WTC11 (cell line): ENCODE measurements around the gene C1orf232. TPM values are rescaled to one million over a fixed set of nuclear protein-coding genes. Genes with fewer than 3 reads are reported as not detected.

Experiments used
- ATAC-seq: fragments of 200-7000 bp; cut with Tn5 transposase; 2 replicates; pipeline ENCODE4 v1.10.0; 2021; ENCODE audit warnings: mild to moderate bottlenecking, moderate library complexity
- CTCF ChIA-PET: fragments of 300-600 bp; sonication (Branson Sonifier 250); formaldehyde crosslinking; loops from one replicate; lab custom pipeline; 2021; ENCODE audit warnings: antibody characterized with exemption; lab: Charles Lee
- POLR2A ChIA-PET: fragments of 350-600 bp; sonication (Branson Sonifier 250); formaldehyde crosslinking; loops from one replicate; lab custom pipeline; 2021; ENCODE audit warnings: antibody characterized with exemption; lab: Charles Lee
- DNase-seq: peaks from one replicate; pipeline ENCODE4 v3.0.0; 2021; ENCODE audit warnings: low spot score
- H3K27ac Mint-ChIP-seq: 2 replicates; pipeline ENCODE4 v1.8.0; 2021; ENCODE audit warnings: mixed read lengths
- H3K27me3 Mint-ChIP-seq: 2 replicates; pipeline ENCODE4 v1.8.0; 2021; ENCODE audit warnings: low read depth, mild to moderate bottlenecking, moderate library complexity, mixed read lengths
- H3K36me3 Mint-ChIP-seq: 2 replicates; pipeline ENCODE4 v1.8.0; 2021; ENCODE audit warnings: mixed read lengths
- H3K4me1 Mint-ChIP-seq: 2 replicates; pipeline ENCODE4 v1.8.0; 2022; ENCODE audit warnings: mixed read lengths
- H3K4me3 Mint-ChIP-seq: 2 replicates; pipeline ENCODE4 v1.8.0; 2021; ENCODE audit warnings: mild to moderate bottlenecking, moderate library complexity, mixed read lengths
- H3K9me3 Mint-ChIP-seq: 2 replicates; pipeline ENCODE4 v1.8.0; 2021; ENCODE audit warnings: mixed read lengths
- ARID4B ChIP-seq: sonication (generic); formaldehyde crosslinking; IDR thresholded peaks from 2 replicates; pipeline ENCODE4 v1.8.0; 2023; ENCODE audit warnings: missing genetic modification reagents, mild to moderate bottlenecking, borderline replicate concordance
- ATF6 ChIP-seq: sonication (generic); formaldehyde crosslinking; IDR thresholded peaks from 2 replicates; pipeline ENCODE4 v1.8.1; 2023; ENCODE audit warnings: mild to moderate bottlenecking, missing genetic modification reagents
- CBFB ChIP-seq: sonication (generic); formaldehyde crosslinking; IDR thresholded peaks from 2 replicates; pipeline ENCODE4 v1.8.1; 2022; ENCODE audit warnings: mild to moderate bottlenecking, low read depth, missing genetic modification reagents
- ELF4 ChIP-seq: sonication (generic); formaldehyde crosslinking; IDR thresholded peaks from 2 replicates; pipeline ENCODE4 v1.8.1; 2022; ENCODE audit warnings: low read depth, mild to moderate bottlenecking, moderate library complexity, missing genetic modification reagents
- ESRRA ChIP-seq: sonication (generic); formaldehyde crosslinking; IDR thresholded peaks from 2 replicates; pipeline ENCODE4 v1.8.1; 2022; ENCODE audit warnings: mild to moderate bottlenecking, missing genetic modification reagents, borderline replicate concordance
- ETV6 ChIP-seq: sonication (generic); formaldehyde crosslinking; IDR thresholded peaks from 2 replicates; pipeline ENCODE4 v1.8.1; 2022; ENCODE audit warnings: mild to moderate bottlenecking, missing genetic modification reagents
- FOXK1 ChIP-seq: sonication (generic); formaldehyde crosslinking; IDR thresholded peaks from 2 replicates; pipeline ENCODE4 v1.8.0; 2022; ENCODE audit warnings: mild to moderate bottlenecking, moderate library complexity, missing genetic modification reagents
- IRF2 ChIP-seq: sonication (generic); formaldehyde crosslinking; IDR thresholded peaks from 2 replicates; pipeline ENCODE4 v1.8.0; 2022; ENCODE audit warnings: low read depth, missing genetic modification reagents, borderline replicate concordance
- MXD4 ChIP-seq: fragments of 250-450 bp; sonication (Bioruptor Pico); IDR thresholded peaks from 2 replicates; pipeline ENCODE4 v1.8.0; 2021; ENCODE audit warnings: mild to moderate bottlenecking, moderate library complexity, borderline replicate concordance
- MYBL2 ChIP-seq: sonication (generic); formaldehyde crosslinking; IDR thresholded peaks from 2 replicates; pipeline ENCODE4 v1.8.1; 2023; ENCODE audit warnings: mild to moderate bottlenecking, moderate library complexity, missing genetic modification reagents
- OVOL2 ChIP-seq: fragments of 250-450 bp; sonication (Bioruptor Pico); IDR thresholded peaks from 2 replicates; pipeline ENCODE4 v1.9.0; 2021; ENCODE audit warnings: mild to moderate bottlenecking, borderline replicate concordance
- SOX15 ChIP-seq: fragments of 250-450 bp; sonication (Bioruptor Pico); IDR thresholded peaks from 2 replicates; pipeline ENCODE4 v1.9.0; 2021; ENCODE audit warnings: mild to moderate bottlenecking
- TCF7 ChIP-seq: sonication (generic); formaldehyde crosslinking; IDR thresholded peaks from 2 replicates; pipeline ENCODE4 v1.8.0; 2022; ENCODE audit warnings: mild to moderate bottlenecking, low read depth, missing genetic modification reagents, moderate library complexity
- ZNF219 ChIP-seq: sonication (generic); formaldehyde crosslinking; IDR thresholded peaks from 2 replicates; pipeline ENCODE4 v1.8.0; 2023; ENCODE audit warnings: missing genetic modification reagents, mild to moderate bottlenecking, borderline replicate concordance
- ZNF416 ChIP-seq: fragments of 250-450 bp; sonication (Bioruptor Pico); IDR thresholded peaks from 2 replicates; pipeline ENCODE4 v1.9.0; 2021; ENCODE audit warnings: mild to moderate bottlenecking, inconsistent platforms
- total RNA-seq: library from RNA; stranded (reverse); gene quantifications from 3 replicates; pipeline ENCODE4 v1.2.3, GENCODE V29; 2021
- TF ChIP-seq, protein P1 (sequence below): fragments of 200-600 bp; IDR thresholded peaks from 2 replicates; pipeline ENCODE4 v1.8.0; 2022; ENCODE audit warnings: antibody characterized with exemption
- TF ChIP-seq, protein P2 (sequence below): fragments of 250-450 bp; sonication (Bioruptor Pico); IDR thresholded peaks from 2 replicates; pipeline ENCODE4 v1.9.0; 2021; ENCODE audit warnings: mild to moderate bottlenecking
- TF ChIP-seq, protein P3 (sequence below): sonication (generic); formaldehyde crosslinking; IDR thresholded peaks from 2 replicates; pipeline ENCODE4 v1.8.1; 2022; ENCODE audit warnings: mild to moderate bottlenecking, missing genetic modification reagents, moderate library complexity, borderline replicate concordance
- TF ChIP-seq, protein P4 (sequence below): sonication (generic); formaldehyde crosslinking; IDR thresholded peaks from 2 replicates; pipeline ENCODE4 v1.8.1; 2022; ENCODE audit warnings: mild to moderate bottlenecking, moderate library complexity, missing genetic modification reagents
- TF ChIP-seq, protein P5 (sequence below): sonication (generic); formaldehyde crosslinking; IDR thresholded peaks from 2 replicates; pipeline ENCODE4 v1.8.1; 2022; ENCODE audit warnings: low read depth, missing genetic modification reagents, borderline replicate concordance

The C1orf232 gene
- total RNA-seq, 1 experiment from 2014 or later = not detected

GRCh38 chr1:26142159-26142558 lies 26.6 kb downstream of the C1orf232 start:
- ChIA-PET CTCF (interaction anchor here (0.7 to 4.9 kb wide), 15 partner anchors 9 to 143 kb away, joined by 3 to 136 read pairs (median 3); partner anchors contain the start of genes CEP85, EXTL1, PDIK1L and TRIM63), POLR2A (no interaction called here)
- Mint-ChIP-seq H3K36me3 (no peaks in the 10 kb centered on the region), H3K4me1 (peaks cover 3% of the 10 kb centered on the region; the same call in 1 of the 2 replicates), H3K4me3 (no peak overlapping the region), H3K9me3 (no peaks in the 10 kb centered on the region), H3K27ac (no peak overlapping the region), H3K27me3 (peaks cover 30% of the 10 kb centered on the region)
- DNase-seq (no peak), ATAC-seq (no peak)
- TF ChIP-seq TCF7 (CRISPR knock-in tag) = no peak
- no peak for TF ChIP-seq ESRRA
- no peak for TF ChIP-seq ZNF416 (CRISPR knock-in tag)
- TF ChIP-seq ETV6 (CRISPR knock-in tag) = no peak
- TF ChIP-seq MYBL2 (CRISPR knock-in tag) = no peak
- no peak for TF ChIP-seq ARID4B (CRISPR knock-in tag)
- no peak for TF ChIP-seq ATF6
- TF ChIP-seq, protein P1, sequence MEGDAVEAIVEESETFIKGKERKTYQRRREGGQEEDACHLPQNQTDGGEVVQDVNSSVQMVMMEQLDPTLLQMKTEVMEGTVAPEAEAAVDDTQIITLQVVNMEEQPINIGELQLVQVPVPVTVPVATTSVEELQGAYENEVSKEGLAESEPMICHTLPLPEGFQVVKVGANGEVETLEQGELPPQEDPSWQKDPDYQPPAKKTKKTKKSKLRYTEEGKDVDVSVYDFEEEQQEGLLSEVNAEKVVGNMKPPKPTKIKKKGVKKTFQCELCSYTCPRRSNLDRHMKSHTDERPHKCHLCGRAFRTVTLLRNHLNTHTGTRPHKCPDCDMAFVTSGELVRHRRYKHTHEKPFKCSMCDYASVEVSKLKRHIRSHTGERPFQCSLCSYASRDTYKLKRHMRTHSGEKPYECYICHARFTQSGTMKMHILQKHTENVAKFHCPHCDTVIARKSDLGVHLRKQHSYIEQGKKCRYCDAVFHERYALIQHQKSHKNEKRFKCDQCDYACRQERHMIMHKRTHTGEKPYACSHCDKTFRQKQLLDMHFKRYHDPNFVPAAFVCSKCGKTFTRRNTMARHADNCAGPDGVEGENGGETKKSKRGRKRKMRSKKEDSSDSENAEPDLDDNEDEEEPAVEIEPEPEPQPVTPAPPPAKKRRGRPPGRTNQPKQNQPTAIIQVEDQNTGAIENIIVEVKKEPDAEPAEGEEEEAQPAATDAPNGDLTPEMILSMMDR = no peak
- no peak for TF ChIP-seq FOXK1 (CRISPR knock-in tag)
- no peak for TF ChIP-seq ELF4 (CRISPR knock-in tag)
- no peak for TF ChIP-seq OVOL2
- TF ChIP-seq, protein P2, sequence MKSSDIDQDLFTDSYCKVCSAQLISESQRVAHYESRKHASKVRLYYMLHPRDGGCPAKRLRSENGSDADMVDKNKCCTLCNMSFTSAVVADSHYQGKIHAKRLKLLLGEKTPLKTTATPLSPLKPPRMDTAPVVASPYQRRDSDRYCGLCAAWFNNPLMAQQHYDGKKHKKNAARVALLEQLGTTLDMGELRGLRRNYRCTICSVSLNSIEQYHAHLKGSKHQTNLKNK (CRISPR knock-in tag) = no peak
- TF ChIP-seq ZNF219 (CRISPR knock-in tag) = no peak
- no peak for TF ChIP-seq IRF2 (CRISPR knock-in tag)
- no peak for TF ChIP-seq CBFB

- Mint-ChIP-seq H3K9me3 (peaks cover 10% of the 10 kb centered on the region; the same call in 1 of the 2 replicates), H3K27me3 (peaks cover 7% of the 10 kb centered on the region; the same call in 1 of the 2 replicates), H3K36me3 (no peaks in the 10 kb centered on the region), H3K4me1 (peaks cover 3% of the 10 kb centered on the region; the same call in 1 of the 2 replicates), H3K27ac (0 out of 2 replicates have a peak overlapping the region, but pooled peaks have one; percentile 60), H3K4me3 (no peak overlapping the region)
- CTCF ChIA-PET = interaction anchor here (0.7 to 1.7 kb wide), 13 partner anchors 9 to 278 kb away, joined by 3 to 9 read pairs (median 4); partner anchors contain the start of genes CATSPER4, CEP85, CNKSR1 and ZNF593
- DNase-seq (no peak), ATAC-seq (no peak)
- POLR2A ChIA-PET = interaction anchor here (0.7 kb wide), 1 partner anchor 27 kb away, joined by 3 read pairs; the partner anchor contains the start of gene PDIK1L
- TF ChIP-seq, protein P3, sequence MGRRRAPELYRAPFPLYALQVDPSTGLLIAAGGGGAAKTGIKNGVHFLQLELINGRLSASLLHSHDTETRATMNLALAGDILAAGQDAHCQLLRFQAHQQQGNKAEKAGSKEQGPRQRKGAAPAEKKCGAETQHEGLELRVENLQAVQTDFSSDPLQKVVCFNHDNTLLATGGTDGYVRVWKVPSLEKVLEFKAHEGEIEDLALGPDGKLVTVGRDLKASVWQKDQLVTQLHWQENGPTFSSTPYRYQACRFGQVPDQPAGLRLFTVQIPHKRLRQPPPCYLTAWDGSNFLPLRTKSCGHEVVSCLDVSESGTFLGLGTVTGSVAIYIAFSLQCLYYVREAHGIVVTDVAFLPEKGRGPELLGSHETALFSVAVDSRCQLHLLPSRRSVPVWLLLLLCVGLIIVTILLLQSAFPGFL (CRISPR knock-in tag) = no peak
- TF ChIP-seq, protein P4, sequence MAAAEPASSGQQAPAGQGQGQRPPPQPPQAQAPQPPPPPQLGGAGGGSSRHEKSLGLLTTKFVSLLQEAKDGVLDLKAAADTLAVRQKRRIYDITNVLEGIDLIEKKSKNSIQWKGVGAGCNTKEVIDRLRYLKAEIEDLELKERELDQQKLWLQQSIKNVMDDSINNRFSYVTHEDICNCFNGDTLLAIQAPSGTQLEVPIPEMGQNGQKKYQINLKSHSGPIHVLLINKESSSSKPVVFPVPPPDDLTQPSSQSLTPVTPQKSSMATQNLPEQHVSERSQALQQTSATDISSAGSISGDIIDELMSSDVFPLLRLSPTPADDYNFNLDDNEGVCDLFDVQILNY (CRISPR knock-in tag) = no peak
- no peak for TF ChIP-seq ATF6
- TF ChIP-seq SOX15 (CRISPR knock-in tag) = no peak
- TF ChIP-seq, protein P5, sequence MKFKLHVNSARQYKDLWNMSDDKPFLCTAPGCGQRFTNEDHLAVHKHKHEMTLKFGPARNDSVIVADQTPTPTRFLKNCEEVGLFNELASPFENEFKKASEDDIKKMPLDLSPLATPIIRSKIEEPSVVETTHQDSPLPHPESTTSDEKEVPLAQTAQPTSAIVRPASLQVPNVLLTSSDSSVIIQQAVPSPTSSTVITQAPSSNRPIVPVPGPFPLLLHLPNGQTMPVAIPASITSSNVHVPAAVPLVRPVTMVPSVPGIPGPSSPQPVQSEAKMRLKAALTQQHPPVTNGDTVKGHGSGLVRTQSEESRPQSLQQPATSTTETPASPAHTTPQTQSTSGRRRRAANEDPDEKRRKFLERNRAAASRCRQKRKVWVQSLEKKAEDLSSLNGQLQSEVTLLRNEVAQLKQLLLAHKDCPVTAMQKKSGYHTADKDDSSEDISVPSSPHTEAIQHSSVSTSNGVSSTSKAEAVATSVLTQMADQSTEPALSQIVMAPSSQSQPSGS (CRISPR knock-in tag) = no peak
- TF ChIP-seq MXD4 (CRISPR knock-in tag) = no peak
Measured at GRCh38 chr1:26138974-26139558, 29.7 kb downstream of the C1orf232 start.
